Natural killer cell (primary cell): Measurements from ENCODE around the gene ARID5A. TPM values are rescaled to one million over a fixed set of nuclear protein-coding genes. Genes with fewer than 3 reads are reported as not detected.

Experiments
- ATAC-seq, 3 donors: fragments of 150-1000 bp in 2 of 3; fragments of 200-7000 bp in 1 of 3; cut with Tn5 transposase; 1 replicate in 1 of 3; 2 replicates in 2 of 3; pipeline ENCODE4 v1.10.0; 2021; ENCODE audit warnings: mild to moderate bottlenecking in 2 of 3, moderate library complexity in 2 of 3
- DNase-seq, 2 donors: peaks; one replicate each; pipeline versions ENCODE4 v3.0.0 to v3.0.0-alpha.2; 2013 to 2021; ENCODE audit warnings: mixed read lengths in 1 of 2
- H3K27ac ChIP-seq: one replicate; pipeline ENCODE4 v1.5.1; 2013; ENCODE audit warnings: mild to moderate bottlenecking, low read length
- H3K27me3 ChIP-seq: one replicate; pipeline ENCODE4 v1.6.1; 2013; ENCODE audit warnings: low read length; ENCODE audit not compliant: control insufficient read depth, insufficient read depth
- H3K36me3 ChIP-seq: one replicate; pipeline ENCODE4 v1.6.1; 2013; ENCODE audit warnings: low read length; ENCODE audit not compliant: control insufficient read depth, insufficient read depth
- H3K4me1 ChIP-seq: one replicate; pipeline ENCODE4 v1.6.1; 2013; ENCODE audit warnings: low read length; ENCODE audit not compliant: control insufficient read depth, insufficient read depth
- H3K4me3 ChIP-seq: one replicate; pipeline ENCODE4 v1.5.1; 2013; ENCODE audit warnings: low read length
- H3K9me3 ChIP-seq: one replicate; pipeline ENCODE4 v1.6.1; 2013; ENCODE audit warnings: low read length; ENCODE audit not compliant: control insufficient read depth, insufficient read depth
- H3K27ac Mint-ChIP-seq, 2 donors: one replicate each; pipeline ENCODE4 v1.8.0; 2022; ENCODE audit warnings: mild to moderate bottlenecking in 2 of 2, mixed read lengths in 2 of 2, moderate library complexity in 1 of 2
- H3K27me3 Mint-ChIP-seq, 2 donors: one replicate each; pipeline ENCODE4 v1.8.0; 2022; ENCODE audit warnings: low read depth in 2 of 2, mixed read lengths in 2 of 2
- H3K36me3 Mint-ChIP-seq: one replicate; pipeline ENCODE4 v1.8.0; 2022; ENCODE audit warnings: mixed read lengths
- H3K4me1 Mint-ChIP-seq, 2 donors: one replicate each; pipeline ENCODE4 v1.8.0; 2022; ENCODE audit warnings: mixed read lengths in 2 of 2
- H3K4me3 Mint-ChIP-seq: one replicate; pipeline ENCODE4 v1.8.0; 2022; ENCODE audit warnings: mild to moderate bottlenecking, moderate library complexity, mixed read lengths
- H3K9me3 Mint-ChIP-seq, 2 donors: one replicate each; pipeline ENCODE4 v1.8.0; 2022; ENCODE audit warnings: mixed read lengths in 2 of 2
- WGBS: methylation state at CpG from one replicate; pipeline ENCODE4 v1.1.7; 2013; ENCODE audit warnings: missing lambda C conversion rate; ENCODE audit not compliant: insufficient coverage; 5-methylcytosine and 5-hydroxymethylcytosine counted together
- intact Hi-C: fragments of 100-400 bp; cut with micrococcal nuclease; formaldehyde crosslinking; loops from one replicate; pipeline ENCODE4 v1.14.2; 2022
- total RNA-seq, 4 donors: library from RNA; stranded (reverse); fragments of 120-200 nt in 1 of 4; gene quantifications; one replicate each; pipeline versions ENCODE4 v1.2.3 to v1.2.4, GENCODE V29; 2013 to 2022
- TF ChIP-seq, protein P1 (sequence below): fragments of 200-600 bp; IDR thresholded peaks from one replicate; pipeline ENCODE4 v1.8.0; 2022; ENCODE audit warnings: antibody characterized with exemption

The ARID5A gene
- total RNA-seq, 3 donors from 2014 or later (not counting 1 experiment from before 2014, with no cell fraction given): 90.9 to 117 (median 114) TPM

DNA sequence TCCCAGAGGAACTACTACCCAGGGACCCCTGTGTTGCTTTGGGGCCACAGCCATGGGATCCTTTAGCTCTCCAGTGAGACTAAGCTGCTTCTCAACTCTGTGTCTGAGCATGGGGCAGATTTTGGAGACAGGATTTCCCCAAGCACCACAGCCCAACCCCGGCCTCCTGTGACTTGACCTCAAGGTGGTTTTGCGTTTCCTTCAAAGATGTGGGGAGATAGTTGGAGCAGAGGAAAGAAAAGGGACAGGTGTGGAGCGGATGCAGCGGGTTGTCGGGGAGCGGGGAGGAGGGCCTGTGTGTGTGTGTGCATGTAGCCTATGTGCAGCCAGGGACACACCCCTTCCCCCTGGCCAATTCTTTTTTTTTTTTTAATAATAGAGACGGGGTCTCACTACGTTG is 10.2 kb downstream of the ARID5A start:
- no peak overlapping the region for H3K4me3 ChIP-seq
- Mint-ChIP-seq H3K27ac (peak overlapping the region; percentile 75 to 80), H3K27me3 (no peaks in the 10 kb centered on the region), H3K4me1 (peaks cover 58 to 65% of the 10 kb centered on the region in 2 donors), H3K36me3 (no peaks in the 10 kb centered on the region), H3K9me3 (no peaks in the 10 kb centered on the region), H3K4me3 (peak overlapping the region; percentile 89)
- no peaks in the 10 kb centered on the region for H3K9me3 ChIP-seq
- H3K36me3 ChIP-seq: peaks cover 48% of the 10 kb centered on the region
- 15% methylated on average over 4 of the region's 8 CpGs for whole genome bisulfite sequencing
- TF ChIP-seq, protein P1, sequence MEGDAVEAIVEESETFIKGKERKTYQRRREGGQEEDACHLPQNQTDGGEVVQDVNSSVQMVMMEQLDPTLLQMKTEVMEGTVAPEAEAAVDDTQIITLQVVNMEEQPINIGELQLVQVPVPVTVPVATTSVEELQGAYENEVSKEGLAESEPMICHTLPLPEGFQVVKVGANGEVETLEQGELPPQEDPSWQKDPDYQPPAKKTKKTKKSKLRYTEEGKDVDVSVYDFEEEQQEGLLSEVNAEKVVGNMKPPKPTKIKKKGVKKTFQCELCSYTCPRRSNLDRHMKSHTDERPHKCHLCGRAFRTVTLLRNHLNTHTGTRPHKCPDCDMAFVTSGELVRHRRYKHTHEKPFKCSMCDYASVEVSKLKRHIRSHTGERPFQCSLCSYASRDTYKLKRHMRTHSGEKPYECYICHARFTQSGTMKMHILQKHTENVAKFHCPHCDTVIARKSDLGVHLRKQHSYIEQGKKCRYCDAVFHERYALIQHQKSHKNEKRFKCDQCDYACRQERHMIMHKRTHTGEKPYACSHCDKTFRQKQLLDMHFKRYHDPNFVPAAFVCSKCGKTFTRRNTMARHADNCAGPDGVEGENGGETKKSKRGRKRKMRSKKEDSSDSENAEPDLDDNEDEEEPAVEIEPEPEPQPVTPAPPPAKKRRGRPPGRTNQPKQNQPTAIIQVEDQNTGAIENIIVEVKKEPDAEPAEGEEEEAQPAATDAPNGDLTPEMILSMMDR: no peak
- no peak overlapping the region for H3K27ac ChIP-seq
- no peaks in the 10 kb centered on the region for H3K27me3 ChIP-seq
- peaks cover 57% of the 10 kb centered on the region for H3K4me1 ChIP-seq
- intact Hi-C loops: no loop called here
- peak in 2 of 3 donors; percentile 37 to 41 for ATAC-seq
- DNase-seq: peak in 1 of 2 donors; percentile 55

DNA sequence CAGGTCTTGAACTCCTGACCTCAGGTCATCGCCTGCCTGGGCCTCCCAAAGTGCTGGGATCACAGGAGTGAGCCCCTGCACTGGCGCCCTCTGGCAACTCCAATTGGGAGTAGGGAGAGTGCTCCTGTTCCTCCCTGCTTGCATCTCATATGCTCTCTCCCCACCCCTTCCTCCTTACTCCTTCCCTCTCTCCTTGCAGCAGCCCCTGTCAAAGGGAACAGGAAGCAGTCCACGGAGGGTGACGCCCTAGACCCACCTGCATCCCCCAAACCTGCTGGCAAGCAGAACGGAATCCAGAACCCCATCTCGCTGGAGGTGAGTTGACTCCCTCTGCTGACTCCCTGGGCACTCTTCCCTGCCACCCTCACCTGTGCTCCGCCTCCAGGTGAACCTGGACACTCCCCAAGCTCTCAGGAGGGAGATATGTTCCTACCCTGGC is 10.7 kb downstream of the ARID5A start:
- H3K36me3 Mint-ChIP-seq: no peaks in the 10 kb centered on the region
- intact Hi-C loops: no loop called here
- H3K27ac ChIP-seq: no peak overlapping the region
- TF ChIP-seq, protein P1: no peak
- H3K4me1 Mint-ChIP-seq: peaks cover 59 to 64% of the 10 kb centered on the region in 2 donors
- H3K27me3 ChIP-seq: no peaks in the 10 kb centered on the region
- no peaks in the 10 kb centered on the region for H3K9me3 Mint-ChIP-seq
- H3K36me3 ChIP-seq: peaks cover 52% of the 10 kb centered on the region
- H3K4me1 ChIP-seq: peaks cover 52% of the 10 kb centered on the region
- ATAC-seq (no peak), DNase-seq (no peak)
- no peak overlapping the region for H3K4me3 ChIP-seq
- WGBS: 90% methylated on average over 7 of the region's 7 CpGs
- H3K27me3 Mint-ChIP-seq: no peaks in the 10 kb centered on the region
- peak overlapping the region; percentile 36 to 43 for H3K27ac Mint-ChIP-seq
- H3K9me3 ChIP-seq: no peaks in the 10 kb centered on the region
- H3K4me3 Mint-ChIP-seq: peak overlapping the region; percentile 89

DNA sequence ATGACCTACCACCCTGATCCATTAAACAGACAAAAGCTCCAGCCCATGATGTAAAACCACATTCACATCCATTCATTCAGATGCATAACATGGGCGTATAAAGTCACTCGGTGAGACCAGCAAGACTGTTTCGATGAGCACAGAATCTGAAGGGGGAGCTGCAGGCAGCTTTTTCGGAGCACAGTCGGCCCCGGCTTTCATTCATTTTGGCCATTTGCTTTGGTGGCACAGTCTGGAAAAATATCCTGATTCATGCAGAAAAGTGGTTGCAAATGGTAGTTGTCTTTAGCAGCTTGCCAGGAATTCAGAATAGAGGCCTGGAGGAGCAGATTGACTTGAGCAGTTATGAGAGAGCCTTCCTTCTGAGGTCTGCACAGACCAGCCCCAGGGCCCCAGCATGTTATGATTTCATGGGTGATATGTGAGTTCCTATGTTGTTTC is 11.2 kb downstream of the ARID5A start:
- Histone ChIP-seq H3K27ac (no peak overlapping the region), H3K27me3 (no peaks in the 10 kb centered on the region), H3K4me3 (no peak overlapping the region), H3K4me1 (peaks cover 47% of the 10 kb centered on the region), H3K36me3 (peaks cover 53% of the 10 kb centered on the region), H3K9me3 (no peaks in the 10 kb centered on the region)
- ATAC-seq (no peak), DNase-seq (no peak)
- Mint-ChIP-seq H3K27me3 (no peaks in the 10 kb centered on the region), H3K9me3 (no peaks in the 10 kb centered on the region), H3K4me3 (peak overlapping the region; percentile 58), H3K27ac (peak overlapping the region; percentile 36 to 43), H3K36me3 (no peaks in the 10 kb centered on the region), H3K4me1 (peaks cover 57 to 59% of the 10 kb centered on the region in 2 donors)
- intact Hi-C loops: no loop called here
- TF ChIP-seq, protein P1: no peak
- 95% methylated on average over 6 of the region's 6 CpGs for WGBS
